ENCODE data around the gene PACSIN1. TPM values are rescaled to one million over a fixed set of nuclear protein-coding genes. Genes with fewer than 3 reads are reported as not detected.

The PACSIN1 gene
- total RNA-seq, 1 experiment from 2014 or later, result 7.0 TPM

- no peak for TF ChIP-seq CTCF (conservative IDR thresholded peaks at IDR 0.05)
- Histone ChIP-seq H3K27ac (ENCODE audit: insufficient read length, low read depth, low read length) (no peak overlapping the region), H2BK120ac (ENCODE audit: low read depth, low read length, poor library complexity, severe bottlenecking) (no peak overlapping the region), H2BK15ac (ENCODE audit: low read depth, low read length) (no peak overlapping the region), H2AFZ (ENCODE audit: low read length) (no peak overlapping the region), H3K4ac (ENCODE audit: low read depth, low read length) (no peak overlapping the region), H4K91ac (ENCODE audit: insufficient read length, low read depth, low read length) (no peak overlapping the region), H3K56ac (ENCODE audit: insufficient read length, low read depth, low read length) (no peak overlapping the region), H4K20me1 (ENCODE audit: control insufficient read depth, insufficient read depth, insufficient read length) (no peaks in the 10 kb centered on the region), H3K79me2 (ENCODE audit: insufficient read depth, low read length) (no peaks in the 10 kb centered on the region), H2BK5ac (ENCODE audit: insufficient read length, low read length) (no peak overlapping the region), H3T11ph (ENCODE audit: low read length) (no peak overlapping the region), H3K18ac (ENCODE audit: insufficient read length, low read depth, low read length) (no peak overlapping the region), H3K14ac (ENCODE audit: insufficient read depth, low read length) (no peak overlapping the region), H3K79me1 (ENCODE audit: insufficient read depth, low read depth, low read length, poor library complexity, severe bottlenecking) (no peaks in the 10 kb centered on the region), H3K4me1 (ENCODE audit: insufficient read depth, low read length) (no peaks in the 10 kb centered on the region; the same call in 1 of the 2 replicates), H2AK5ac (ENCODE audit: insufficient read length, low read length) (no peak overlapping the region), H3K23ac (ENCODE audit: insufficient read length, low read depth, low read length) (no peak overlapping the region), H3K9ac (ENCODE audit: extremely low read depth, insufficient read length, low read length) (no peak overlapping the region), H3K27me3 (ENCODE audit: insufficient read depth, low read length) (no peaks in the 10 kb centered on the region), H2BK20ac (ENCODE audit: low read depth, low read length, poor library complexity, severe bottlenecking) (no peak overlapping the region), H3K23me2 (ENCODE audit: insufficient read length, low read depth, low read length, poor library complexity, severe bottlenecking) (no peaks in the 10 kb centered on the region), H2BK12ac (ENCODE audit: insufficient read length, low read depth, low read length) (no peak overlapping the region), H3K9me3 (ENCODE audit: control insufficient read depth, low read depth, low read length) (no peaks in the 10 kb centered on the region), H4K8ac (replicated peaks; ENCODE audit: insufficient read length, low read depth, low read length) (no peak overlapping the region), H3K4me2 (ENCODE audit: insufficient read depth, insufficient read length, low read length) (no peak overlapping the region), H4K5ac (ENCODE audit: insufficient read length, low read depth, low read length) (no peak overlapping the region)
- H3K4me1 Mint-ChIP-seq, result peaks cover 32 to 46% of the 10 kb centered on the region in 2 experiments
- no peaks in the 10 kb centered on the region; the same call in 1 of the 2 replicates for H3K27me3 Mint-ChIP-seq (ENCODE audit: low read depth)
- peaks cover 0 to 4% (median 0%) of the 10 kb centered on the region in 3 experiments; a peak in 2 of 7 replicates for H3K36me3 Mint-ChIP-seq (ENCODE audit: insufficient read depth in 1 of 3, low read depth in 3 of 3)
- H3K9me3 Mint-ChIP-seq, result no peaks in the 10 kb centered on the region; a peak in 1 of 5 replicates
- DNase-seq, result no peak
- no peak overlapping the region for H3K4me3 Mint-ChIP-seq
- WGBS (ENCODE audit: extremely low coverage, insufficient read length, low lambda C conversion rate), result no CpG with 5 or more reads among the region's 16 CpGs
- peak overlapping the region in 2 of 3 experiments; percentile 19 to 45; a peak in 3 of 7 replicates for H3K27ac Mint-ChIP-seq
Measured at GRCh38 chr6:34572021-34572420, 106.1 kb downstream of the PACSIN1 start.
